ENCODE measurements around the gene TMEM191C.
"Not testable (repeated sequence)": the region's sequence is repeated elsewhere in the genome, so short reads cannot be mapped to it uniquely, and the experiment has no call there.

Gene TMEM191C

GRCh38 chr22:21467337-21468193 is at the start of gene TMEM191C:
TSS of gene TMEM191C (plus strand) at chr22:21467387. CDS start at chr22:21467460, 73 bp downstream.
- DNase-seq, result not testable (repeated sequence)

GRCh38 chr22:21417853-21418252 is 49.3 kb upstream of the TMEM191C start:
- peak; percentile 39 for DNase-seq

DNA sequence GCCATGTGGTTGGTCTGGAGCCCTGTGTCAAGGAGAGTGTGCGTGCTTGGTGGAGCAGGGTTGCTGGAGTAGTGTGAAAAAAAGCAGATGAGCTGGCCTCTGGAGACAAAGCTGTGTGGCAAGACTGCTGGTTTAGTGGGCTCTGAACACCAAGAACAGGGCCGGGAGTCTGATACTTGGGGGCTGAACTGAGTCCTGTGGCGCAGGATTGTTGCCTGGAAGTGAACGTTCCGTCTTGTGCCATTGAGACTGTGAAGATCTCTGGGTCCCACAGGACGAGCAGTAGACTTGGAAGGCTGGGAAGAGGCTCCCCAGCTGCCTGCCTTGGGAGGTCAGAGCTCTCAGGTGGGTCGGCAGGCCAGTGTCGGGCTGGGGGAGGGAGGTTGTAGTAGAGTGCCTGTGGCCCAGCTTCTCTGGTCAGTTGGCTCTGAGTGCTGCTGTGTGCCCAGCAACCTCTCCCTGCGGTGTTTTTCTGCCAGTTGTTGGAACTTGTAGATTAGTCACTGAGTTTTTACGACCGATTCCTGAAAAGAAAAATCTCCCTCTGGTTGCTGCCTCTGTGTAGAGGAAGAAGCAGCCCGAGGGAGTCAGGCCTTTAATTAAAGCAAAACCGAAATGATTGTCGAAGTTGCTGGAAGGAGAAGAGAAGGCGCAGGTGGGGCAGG is 48.1 kb upstream of the TMEM191C start:
- not testable (repeated sequence) for DNase-seq

DNA sequence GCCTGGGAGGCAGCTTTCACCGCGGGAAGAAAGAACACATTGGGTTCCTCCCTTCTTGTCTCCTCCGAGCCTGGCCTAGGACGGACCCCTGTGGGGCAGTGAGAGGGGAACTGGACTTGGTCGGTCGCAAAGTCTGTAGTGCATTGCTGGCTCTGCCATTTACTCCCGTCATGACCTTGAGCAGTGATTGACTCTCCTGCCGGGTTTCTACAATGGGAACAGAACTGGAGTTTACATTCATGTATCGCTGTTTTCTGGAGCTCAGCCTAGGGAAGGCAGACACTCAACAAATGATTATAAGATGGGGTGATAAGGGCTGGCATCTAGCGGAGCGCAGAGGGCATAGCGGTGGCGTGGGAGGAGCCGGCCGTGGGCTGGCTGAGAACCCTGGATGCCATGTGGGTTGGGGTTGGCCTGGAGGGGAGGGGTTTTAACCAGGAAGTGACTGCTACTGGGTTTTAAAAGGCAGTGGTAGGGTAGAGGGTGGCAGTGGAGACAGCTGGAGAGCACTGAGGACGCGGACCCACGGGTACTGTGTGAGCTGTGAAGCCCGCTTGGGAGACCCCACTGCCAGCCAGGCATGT is 46.9 kb upstream of the TMEM191C start:
- DNase-seq, result peak; percentile 0

DNA sequence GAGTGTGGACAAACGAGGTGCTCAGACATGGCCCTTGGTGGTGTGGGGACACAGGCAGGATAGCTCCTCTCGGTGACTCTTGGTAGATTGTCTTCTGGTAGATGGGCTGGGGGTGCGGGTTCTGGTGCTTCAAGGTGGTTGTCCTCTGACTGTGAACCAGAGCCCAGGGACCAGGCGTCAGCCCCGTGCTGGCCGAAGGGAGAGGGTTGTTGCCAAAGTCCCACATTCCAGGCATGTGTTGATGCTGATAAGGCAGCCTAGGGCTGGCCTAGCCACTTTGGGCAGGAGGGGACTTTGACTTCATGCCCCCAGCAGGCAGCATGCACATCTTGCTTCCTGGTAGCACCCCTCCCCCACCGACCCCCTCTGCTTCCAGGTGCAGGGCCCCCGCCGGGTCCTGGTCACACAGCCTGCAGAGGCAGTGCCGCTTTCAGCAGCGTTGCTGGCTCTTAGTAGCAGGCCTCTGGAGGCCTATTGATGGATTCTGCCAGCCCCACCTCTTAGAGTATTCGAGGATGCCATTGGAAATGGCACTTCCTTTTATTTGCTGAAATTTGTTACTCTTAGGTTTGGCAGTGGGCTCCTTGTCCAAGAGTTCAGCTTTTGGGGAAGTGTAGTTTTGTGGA is 43.0 kb upstream of the TMEM191C start:
- not testable (repeated sequence) for DNase-seq

- not testable (repeated sequence) for DNase-seq
These were observed 32.6 kb upstream of the TMEM191C start for GRCh38 chr22:21434378-21435233.

DNA sequence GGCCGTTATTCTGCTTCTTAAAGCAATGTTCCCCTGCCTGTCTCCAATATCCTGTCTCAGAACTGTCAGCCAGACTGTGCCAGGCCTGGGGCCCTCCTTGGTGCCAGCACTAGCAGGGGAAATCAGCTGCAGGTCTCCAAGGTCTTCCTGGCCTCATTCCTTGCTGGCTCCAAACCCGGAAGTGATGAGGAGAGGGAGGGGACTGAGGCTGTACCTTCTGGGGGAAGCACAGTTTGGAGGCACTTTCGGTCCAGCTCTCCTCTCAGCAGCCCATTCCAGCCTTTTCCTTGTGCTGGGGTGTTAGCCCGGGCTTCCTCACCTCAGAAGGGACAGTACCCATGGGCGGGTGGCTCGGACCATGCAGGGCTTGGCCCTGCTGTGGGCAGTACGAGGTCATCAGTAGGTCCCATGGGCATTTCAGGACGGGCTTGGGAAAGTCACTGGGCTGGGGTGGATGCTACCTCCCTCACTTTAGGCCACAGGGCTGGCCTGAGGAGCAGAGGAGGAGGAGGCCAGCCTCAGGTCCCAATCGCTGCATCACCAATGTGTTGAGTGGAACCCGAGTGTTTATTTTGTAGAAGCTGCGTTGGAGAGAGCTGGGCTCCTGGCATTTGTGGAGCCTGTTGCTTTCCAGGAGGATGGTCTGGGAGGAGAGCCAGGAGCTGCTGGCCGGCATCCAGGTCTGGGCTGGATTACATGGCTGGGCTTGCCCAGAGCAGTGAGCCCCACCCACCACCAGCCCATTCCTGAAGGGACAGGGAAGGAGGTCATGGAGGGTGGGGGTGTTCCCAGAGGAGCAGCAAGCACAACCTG is 31.0 kb upstream of the TMEM191C start:
- not testable (repeated sequence) for DNase-seq

DNA sequence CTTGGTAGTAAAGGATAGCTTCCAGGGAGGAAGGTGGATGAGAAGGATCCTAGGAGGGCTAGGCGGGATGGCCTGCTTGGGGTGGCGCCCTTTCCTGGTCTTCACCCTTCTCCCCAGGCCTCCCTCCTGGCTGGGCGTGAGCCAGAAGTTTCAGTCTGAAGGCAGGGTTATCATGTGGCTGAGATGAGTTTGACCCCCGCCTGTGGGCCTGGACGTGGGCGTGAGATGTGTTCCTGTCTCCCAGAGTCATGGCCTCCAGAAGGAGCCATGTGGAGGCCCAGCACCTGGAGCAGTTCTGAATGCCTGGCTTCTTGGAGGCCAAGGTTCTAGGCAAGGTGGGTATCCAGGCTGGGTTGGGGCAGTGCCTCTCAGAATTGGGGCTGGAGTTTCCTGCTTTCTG is 29.2 kb upstream of the TMEM191C start:
- not testable (repeated sequence) for DNase-seq

GRCh38 chr22:21440018-21440636 is 27.1 kb upstream of the TMEM191C start:
- not testable (repeated sequence) for DNase-seq

DNA sequence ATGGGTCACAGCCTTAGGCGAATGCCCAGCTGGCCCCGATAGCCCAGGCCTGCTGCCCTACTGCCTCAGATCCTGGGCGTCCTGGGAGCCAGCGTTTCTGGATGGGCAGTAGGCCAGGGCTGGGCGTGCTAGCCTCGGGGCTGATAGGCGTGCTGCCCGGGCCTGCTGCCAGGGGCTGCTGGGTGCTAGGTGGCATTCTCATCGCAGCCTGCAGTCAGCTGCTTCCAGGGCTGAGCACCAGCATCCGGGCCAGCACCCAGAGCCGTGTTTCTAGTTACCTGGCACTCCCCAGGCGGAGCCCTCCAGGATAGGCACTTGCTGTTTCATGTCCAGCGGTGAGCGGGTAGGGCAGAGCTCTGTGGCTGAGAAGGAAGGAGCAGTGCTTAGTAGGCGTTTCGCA is 26.5 kb upstream of the TMEM191C start:
- DNase-seq, result not testable (repeated sequence)

GRCh38 chr22:21441170-21441569 is 26.0 kb upstream of the TMEM191C start:
- not testable (repeated sequence) for DNase-seq

DNA sequence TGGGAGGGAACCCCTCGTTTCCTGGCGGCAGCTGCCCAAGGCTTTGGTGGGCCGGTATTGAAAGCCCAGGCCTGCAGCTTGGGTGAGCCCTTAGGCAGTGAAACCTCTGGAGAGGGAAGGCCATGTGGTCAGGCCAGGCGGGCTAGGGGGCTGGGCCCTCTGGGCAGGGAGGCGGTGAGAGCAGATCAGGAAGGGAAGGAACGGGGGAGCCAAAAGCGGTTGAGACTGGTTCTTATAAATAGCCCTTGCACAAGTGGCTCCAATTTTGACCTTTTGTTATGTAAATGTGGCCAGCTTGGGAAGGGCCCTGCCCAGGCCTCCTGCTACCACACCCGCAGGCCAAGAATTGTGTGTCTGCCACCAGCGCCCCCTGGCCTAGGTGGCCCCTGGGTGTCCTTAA is 25.1 kb upstream of the TMEM191C start:
- not testable (repeated sequence) for DNase-seq

- not testable (repeated sequence) for DNase-seq
These were observed 24.5 kb upstream of the TMEM191C start for GRCh38 chr22:21442646-21443045.

DNA sequence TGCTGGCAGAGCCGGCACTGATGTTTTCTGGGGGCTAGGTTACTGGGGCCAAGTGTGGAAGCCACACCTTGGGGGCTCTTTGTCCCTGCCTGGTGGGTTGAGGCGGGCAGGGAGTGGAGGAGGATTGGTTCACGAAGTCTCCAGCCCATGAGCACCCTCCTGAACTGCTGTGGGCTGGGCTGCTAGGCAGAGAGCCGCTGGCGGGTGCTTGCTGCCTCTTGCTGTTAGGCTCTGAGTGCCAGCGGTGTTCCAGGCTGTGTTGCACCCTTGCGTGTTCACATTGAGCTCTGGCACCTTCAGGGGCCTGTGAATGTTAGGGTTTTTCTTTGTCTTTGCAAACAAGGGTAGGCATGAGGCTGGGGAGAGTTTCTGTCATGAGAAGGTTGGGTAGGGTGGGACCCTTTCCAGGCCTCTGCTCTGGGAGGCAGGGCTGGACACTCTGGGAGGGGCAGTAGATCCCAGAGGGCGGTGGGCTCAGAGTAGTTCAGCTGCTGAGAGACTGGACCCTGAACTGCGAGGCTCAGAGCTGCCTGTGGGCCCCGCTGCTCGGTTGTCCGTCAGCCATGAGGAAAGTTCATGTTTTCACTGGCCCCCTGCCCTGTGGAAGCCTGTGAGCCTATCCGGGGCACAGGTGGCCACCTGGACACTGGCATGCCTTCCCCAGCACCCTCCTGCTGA is 24.0 kb upstream of the TMEM191C start:
- DNase-seq, result no peak

DNA sequence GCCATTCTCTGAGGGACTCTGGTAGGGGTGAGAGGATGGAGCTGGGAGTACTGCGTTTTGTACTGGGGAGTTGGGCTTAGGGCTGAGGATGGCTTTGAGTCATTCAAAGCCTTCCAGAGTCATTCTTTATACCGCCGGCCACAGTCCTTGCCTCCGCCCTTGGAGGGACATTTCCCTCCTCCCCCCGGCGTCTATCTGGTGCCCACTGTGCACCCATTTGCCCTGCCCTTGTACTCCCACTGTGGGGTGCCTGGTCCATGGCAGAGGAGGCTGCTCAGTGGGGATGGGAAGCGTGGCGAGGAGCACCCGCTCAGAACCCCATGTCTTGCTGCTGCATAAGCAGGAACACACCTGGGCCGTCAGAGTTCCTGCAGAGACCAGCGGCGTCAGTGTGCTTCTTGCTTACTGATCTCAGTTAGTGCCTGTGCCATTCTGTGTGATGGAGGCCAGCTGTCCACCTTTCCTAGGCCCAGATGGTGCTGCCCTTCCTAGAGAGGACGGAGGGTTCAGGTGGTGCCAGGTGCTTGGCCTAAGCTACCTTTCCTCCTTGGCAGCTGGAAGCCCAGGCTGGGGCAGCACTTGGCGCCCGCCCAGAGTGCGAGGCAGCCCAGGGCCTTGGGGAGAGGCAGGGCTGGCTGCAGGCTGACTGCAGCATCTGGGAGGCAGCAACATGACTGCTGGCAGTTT is 23.3 kb upstream of the TMEM191C start:
- DNase-seq, result no peak

DNA sequence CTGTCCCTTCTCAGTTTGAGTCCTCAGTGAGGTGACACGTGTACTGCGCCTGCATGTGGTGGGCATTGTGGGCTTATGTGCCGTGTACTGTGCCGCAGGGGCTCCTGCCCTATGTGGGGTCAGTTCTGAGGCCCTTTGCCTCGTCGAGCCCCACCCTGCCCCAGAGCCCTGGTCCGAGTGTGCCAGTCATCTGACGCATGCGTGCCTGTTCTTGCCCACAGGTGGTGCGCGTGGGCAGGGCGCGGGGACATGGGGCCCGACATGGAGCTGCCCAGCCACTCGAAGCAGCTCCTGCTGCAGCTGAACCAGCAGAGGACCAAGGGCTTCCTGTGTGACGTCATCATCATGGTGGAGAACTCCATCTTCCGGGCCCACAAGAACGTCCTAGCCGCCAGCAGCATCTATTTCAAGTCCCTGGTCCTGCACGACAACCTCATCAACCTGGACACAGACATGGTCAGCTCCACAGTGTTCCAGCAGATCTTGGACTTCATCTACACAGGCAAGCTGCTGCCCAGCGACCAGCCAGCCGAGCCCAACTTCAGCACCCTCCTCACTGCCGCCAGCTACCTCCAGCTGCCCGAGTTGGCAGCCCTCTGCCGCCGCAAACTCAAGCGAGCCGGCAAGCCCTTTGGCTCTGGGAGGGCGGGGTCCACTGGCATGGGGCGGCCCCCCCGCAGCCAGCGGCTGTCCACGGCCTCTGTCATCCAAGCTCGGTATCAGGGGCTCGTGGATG is 22.3 kb upstream of the TMEM191C start:
- no peak for DNase-seq

- DNase-seq, result no peak
These were observed 21.6 kb upstream of the TMEM191C start for GRCh38 chr22:21445437-21446127.

GRCh38 chr22:21446128-21446826 is 20.9 kb upstream of the TMEM191C start:
- no peak for DNase-seq
